Glomerular endothelial cell (primary cell): Measurements from ENCODE around the gene PAX6. TPM values are rescaled to one million over a fixed set of nuclear protein-coding genes. Genes with fewer than 3 reads are reported as not detected.

Experiments used
- DNase-seq: peaks from one replicate; pipeline ENCODE4 v3.0.0-alpha.2; 2011; ENCODE audit warnings: low read depth, low spot score; ENCODE audit errors: extremely low read depth
- total RNA-seq: library from RNA; depleted of rRNA; stranded (reverse); fragments of >200 nt; gene quantifications from 2 replicates; pipeline ENCODE4 v1.2.3, GENCODE V29; 2015

PAX6 gene
- 0.05 TPM in 1 of 2 replicates, not detected in the other for total RNA-seq

DNA sequence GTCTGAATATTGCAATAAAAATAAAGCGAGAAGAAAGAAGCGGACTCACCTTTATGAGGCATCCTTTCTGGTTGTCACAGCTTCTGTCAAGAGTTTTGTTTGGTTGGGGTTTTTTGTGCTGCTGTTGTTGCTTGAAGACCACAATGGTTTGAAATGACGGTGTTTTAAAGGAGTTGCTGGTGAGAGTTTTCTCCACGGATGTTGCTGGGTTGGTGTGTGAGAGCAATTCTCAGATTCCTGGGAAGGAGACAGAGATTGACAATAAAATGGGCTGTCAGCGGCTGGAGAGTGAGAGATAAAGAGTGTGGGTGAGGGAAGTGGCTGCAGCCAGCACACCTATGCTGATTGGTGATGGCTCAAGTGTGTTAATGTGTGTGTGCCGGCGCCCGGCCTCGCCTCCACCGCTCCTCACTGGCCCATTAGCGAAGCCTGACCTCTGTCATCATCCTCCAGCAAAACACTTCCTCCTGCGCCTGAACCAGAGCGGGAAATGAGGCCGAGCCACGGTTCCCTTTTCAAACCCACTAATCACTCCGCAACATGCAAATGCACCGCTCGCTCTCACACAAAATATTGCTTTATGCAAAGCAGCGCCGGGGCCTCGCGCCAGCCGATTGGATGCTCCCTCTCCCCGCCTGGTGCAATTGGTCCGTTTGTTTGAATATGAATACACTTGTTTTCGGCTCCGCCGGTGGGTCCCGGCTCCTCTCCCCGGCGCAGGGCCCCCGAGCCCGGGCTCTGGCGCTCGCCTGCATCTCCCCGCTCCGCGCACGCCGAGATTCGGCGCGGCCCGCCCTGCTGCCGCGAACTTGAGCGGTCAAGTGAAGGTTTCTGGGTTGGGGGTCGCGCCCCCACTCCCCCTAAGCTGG lies at the start of gene PAX6:
Gene PAX6 (minus strand): TSS at position 544 of the 869 bp plus-strand sequence. CDS start 4,911 bp downstream, outside the sequence.
- no peak for DNase-seq

DNA sequence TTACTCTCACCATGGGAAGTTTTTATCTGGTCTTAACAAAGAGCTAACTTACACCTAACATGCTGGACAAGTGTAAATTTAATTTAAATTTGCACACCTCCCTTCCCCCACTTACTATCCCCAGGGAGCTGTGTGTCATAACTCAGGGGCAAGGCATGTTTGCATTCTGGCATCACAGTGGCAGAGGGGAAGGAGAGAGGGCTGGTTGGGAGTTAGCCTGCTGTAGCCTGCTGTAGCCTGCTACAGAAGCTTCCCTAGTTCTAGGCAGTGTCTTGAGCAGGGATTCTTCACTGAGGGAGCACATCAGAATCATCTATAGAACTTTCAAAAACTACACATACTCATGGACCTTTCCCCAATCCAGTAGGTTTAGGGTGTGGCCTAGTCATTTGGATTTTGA lies 49.3 kb upstream of the PAX6 start:
- DNase-seq = no peak

DNA sequence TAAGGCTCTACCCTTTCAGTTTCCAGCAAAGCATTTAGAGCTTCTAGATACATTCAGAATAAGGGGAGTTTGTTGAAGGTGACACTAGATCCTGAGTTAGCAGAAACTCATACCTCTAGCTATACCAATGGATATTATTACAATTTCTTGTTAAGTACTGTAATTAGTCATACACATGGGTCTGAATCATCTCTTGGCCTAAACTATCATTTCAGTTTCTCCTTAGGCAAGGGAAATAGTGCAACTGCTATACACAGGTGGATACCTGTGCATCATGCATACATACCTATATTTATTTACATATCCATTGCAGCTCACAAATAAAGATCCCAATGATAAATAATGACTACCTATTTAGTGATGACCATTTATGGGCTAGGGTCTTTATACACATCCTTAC lies 45.1 kb upstream of the PAX6 start:
- no peak for DNase-seq

DNA sequence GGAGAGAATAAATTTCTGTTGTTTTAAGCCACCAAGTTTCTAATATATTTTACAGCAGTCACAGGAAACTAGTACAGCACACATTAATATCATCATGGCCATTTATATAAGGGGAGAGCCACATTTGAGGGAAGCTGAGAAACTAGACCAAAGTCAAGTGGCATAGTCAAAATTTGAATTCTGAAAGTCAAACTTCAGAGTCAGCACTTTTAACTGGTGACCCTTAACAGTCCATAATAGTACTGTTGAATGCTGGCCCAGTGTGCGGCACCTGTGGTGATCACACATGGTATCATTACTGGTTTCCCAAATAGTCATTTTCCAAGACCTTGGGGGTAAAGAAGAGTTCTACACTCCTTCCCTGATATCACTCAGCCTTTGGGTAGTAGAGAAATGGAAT lies 44.3 kb upstream of the PAX6 start:
- no peak for DNase-seq

DNA sequence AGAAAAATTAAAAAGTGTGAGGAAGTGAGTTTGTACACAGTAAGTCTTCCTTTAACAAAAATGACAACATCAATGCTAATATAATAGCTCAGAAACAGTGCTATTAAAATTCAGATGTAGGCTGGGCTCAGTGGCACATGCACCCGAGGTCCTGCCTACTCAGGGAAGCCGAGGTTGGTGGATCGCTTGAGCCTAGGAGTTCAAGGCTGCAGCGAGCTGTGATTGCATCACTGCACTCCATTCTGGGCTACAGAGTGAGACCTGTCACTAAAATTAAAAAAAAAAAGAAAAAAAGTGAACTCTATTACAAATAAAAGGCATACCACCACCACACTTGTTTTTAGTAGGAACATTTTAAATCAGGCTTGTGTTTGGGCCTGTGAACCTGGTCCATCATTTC lies 39.2 kb upstream of the PAX6 start:
- no peak for DNase-seq

DNA sequence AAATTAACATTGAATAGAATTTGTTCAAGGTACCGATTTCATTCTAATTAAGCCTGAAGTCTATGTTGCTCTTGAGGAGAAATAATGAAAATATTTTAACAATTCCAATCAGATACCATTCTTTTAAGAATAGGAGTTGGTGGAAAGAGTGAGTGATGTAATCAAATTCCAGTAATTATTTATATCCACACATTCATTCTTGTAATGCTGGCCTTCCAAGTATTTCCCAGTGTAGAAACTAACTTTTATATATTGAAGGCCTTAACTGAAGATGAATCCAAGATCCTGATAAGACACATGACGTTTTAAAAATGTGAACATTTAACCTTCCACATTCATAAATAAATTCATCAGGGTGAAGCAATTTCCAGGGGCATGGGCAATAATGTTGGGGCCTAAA lies 36.6 kb upstream of the PAX6 start:
- DNase-seq = no peak

DNA sequence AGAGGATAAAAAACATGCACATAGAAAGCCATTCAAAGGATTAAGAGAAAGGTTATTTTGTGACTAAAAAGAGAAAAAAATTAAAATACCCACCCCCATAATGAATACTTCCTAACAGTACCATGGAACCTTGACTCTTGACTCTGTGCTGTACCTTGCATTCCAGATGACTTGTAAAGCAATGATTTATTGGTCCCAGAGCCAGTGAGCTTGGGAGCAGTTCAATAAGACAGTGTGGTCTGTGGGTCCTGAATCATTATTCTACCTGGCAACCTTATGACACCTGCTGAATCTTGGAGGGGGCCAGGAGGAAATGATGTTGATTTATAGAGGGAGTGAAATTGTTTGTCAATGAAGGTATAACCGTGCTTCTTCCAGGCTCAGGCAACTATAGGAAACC lies 34.2 kb upstream of the PAX6 start:
- no peak for DNase-seq

DNA sequence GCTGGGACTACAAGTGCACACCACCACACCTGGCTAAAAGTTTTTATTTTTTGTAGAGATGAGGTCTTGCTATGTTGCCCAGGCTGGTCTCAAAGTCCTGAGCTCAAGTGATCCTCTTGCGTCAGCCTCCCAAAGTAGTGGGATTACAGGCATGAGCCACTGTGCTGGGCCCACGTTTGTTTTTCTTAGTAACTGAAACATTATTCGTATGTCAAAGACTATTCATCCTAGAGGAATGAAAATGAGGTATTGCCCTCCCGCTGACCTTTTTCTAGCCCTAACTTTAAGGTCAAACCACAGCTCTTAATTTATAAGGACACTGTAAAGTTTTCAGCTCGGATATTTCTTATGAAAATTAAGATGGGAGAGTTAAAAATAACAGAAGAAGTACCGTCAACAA lies 33.2 kb upstream of the PAX6 start:
- no peak for DNase-seq

DNA sequence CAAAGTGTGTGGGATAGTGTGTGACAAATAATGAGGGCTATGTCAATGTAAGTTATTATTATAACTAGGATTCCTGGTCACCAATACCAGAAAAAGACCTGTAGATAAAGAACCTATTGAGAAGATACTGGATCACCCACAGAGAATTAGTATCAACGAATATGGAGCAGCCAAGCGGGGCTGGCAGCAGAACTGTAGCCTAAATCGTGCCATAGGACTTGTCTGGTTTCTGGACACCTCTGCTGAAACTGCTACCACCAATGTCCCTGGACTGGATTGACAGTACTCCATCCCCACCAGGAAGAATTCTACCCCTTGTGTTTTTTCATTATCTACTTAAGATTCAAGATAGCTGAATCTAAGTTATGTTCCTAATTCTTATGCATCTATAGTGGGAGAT lies 30.3 kb upstream of the PAX6 start:
- DNase-seq = no peak

DNA sequence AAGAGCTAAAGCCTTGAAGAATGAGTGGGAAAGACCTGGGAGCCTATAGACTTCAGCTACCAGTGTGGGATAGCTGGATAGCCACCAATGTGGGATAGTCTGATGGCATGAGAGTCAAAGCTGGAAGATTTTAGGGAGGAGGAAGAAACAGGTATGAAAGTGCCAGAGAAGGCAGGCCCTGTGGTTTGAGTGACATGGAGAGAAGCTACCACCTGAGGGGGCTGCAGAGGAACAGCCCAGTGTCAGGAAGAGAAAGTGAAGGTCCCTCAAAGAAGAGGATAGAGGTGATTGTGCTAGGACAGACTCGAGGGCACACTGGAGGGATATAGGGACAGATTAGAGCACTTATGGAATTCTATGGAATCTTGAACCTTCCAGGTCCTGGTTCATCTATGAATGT lies 23.1 kb upstream of the PAX6 start:
- no peak for DNase-seq

DNA sequence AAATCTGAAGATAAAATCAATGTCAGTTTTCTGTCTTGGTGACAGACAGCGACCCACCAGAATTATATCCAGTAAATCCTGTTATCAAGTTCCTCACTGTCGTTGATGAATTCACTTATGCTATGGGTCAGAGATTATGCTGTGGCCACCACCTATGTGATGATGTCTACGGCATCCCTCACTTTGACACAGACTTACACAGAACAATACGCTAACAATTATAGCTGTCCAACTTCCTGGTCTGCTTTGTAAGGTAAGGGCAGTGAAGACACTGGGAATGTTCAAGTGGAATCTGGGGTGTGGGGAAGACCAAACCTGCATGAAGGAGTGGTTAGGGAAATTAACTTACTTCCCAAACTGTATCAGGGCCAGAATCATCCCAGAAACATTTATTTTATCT lies 19.3 kb upstream of the PAX6 start:
- no peak for DNase-seq

DNA sequence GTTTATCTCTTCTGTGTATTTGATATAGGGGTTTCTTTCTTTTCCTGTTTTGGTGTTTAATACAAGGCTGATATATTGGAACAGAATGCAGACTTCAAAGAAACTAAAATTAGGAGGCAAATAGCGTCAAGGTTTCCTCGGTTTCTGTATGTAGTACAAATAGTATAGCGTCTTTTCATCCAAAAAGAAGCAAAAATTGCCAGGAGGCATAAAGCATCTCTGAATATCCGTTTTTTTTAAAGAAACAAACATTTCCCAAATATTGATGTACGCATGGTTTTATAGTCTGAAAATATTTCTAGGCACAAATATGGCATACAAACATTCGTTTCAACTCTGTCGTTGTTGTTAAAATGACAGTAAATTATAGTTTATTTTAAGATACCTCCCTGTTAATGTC lies 17.1 kb upstream of the PAX6 start:
- DNase-seq = no peak

DNA sequence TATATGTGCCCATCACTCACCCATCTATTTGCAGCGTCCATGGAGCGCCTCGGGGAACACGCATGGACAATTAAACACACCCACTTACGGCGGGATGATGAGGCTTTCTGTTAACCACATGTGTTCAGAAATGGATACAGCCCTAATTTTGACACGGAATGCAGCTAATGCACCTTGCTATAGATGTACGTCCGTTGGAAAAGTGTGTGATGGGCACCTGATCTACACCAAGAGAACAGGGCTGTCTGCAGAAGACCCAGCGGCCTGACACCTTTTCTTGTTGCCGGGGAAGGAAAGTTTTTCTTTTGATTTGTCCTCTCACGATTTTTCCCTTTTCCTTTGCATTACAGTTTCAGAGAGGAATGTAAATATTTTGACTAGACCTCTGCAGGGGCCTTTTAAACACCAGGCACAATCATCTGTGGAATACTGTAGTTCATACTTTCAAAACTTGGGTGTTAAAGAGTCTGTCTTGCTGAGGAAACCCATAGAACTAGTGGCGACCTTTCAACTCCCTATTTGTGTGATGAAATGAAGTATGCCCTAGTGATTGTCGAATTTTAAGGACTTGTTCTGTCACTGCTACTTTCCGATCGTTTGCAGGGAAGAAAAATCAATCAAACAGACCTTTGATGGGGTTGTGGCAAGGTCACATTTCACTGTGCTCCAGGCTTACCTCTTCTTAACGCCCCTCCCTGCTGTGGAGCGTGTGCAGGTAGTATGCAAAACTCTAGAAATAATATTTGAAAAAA lies 16.5 kb upstream of the PAX6 start:
- no peak for DNase-seq

DNA sequence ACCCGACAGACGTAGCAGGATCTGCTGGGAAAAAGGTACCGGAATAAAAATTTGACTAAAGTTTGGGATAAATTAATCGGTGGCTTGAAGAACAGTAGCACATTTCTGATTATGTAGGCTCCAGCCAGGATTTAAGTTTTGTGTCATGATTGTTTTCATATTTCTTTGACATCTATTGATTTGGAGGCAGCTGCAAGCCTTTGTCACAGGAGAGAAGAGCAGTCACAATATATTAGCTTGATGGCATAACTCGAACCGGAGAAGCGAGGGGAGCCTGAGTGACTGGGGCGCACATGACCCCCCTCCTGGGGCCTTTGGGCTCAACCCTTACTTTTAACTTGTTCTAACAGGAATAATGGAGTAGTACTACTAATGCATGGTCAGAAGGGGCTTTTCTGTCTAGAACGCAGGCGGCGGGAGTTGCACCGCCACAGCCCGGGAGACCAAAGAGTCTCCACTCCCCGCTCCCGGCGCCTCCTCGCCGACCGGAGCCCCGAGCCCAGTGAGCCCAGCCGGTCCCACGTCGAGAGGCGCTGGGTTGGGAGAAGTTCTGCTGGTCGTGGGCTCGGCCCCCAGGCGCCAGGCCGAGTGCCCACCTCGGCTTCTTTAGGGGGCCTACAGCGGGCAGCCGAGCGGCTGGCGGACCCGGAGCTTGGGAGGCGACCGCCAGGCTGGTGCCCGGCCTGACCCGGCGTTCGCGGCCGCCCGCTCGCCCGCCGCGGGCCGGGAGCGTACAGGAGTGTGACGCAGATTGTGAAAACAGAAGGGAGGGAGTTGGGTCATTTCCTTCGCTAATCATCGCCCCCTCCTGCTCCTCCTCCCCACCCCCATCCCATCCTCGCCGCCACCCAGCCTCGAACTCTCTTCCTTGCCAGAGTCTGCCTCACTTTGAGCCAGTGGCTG lies 15.7 kb upstream of the PAX6 start:
- DNase-seq = no peak

DNA sequence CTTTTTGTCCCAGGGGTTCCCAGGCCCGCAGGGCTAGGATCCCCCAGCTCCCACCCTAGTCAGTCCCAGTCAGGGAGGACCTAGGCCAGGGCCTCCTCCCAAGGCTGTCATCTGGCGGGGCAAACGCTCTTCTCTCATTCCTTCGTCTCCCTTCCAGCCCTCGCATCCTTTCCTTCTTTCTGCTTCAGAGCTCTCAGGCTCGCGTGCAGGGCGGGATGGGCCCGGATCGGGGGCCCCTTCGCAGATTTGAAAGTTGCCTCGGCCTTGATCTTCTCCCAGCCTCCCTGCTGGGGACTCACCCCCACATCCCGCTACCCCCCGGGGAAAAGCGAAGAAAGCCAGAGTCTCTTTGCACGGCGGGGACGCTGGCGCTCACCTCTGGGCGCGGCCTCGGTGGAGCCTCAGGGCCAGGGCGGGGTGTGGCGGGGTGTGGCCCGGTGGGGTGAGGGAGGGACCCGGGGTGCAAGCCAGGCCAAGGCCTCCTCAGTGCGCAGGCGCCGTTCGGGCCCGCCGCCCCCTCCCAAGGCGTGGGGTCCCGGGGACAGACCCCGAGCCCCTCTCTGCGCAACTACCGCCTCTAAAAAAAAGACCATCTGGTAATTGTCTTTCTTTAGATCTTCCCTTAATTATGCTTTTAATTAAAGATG lies 14.8 kb upstream of the PAX6 start:
- no peak for DNase-seq

DNA sequence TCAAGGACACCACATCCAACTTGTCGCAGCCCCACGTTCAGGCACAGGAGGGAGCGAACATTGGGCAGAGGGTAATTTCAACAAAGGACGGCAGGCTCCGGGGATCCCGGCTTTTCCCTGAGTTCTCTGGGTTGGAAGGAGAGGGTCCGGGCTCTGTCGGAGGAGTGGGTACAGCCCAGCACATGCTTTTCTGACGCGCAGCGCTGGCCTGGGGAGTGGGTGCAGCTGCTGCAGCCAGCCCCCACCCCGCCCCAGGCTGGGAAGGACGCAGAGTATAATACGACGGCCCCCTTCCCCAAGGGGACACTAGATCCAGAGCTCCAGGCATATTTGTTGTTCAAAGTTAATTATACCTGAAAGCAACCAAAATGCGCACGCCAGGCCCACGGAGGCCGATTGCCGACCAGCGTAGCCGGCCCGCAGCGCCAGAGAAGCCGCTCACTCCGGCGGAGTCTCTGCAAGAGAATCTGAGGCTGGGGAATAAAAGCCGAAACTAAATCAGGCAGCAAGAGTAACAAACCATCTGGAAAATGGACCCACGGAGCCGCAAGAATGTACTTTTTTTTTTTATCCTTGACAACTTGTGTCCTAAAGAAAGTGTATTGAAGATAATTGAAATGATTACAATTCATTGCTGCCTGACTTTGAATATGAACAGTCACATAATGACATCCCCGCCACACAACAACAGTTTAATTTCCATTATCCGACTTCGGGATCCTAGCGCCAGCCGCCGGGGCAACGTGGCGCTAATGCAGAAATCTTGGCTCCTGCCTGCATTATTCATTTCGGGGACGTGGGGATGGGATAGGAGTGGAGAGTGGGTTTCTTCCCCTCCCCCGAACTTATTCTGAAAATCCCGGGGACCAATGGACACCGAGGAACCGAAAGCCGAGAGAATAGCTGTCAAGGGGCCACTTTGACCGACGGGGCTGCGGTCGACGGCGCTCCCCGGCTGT lies 14.0 kb upstream of the PAX6 start:
- no peak for DNase-seq

DNA sequence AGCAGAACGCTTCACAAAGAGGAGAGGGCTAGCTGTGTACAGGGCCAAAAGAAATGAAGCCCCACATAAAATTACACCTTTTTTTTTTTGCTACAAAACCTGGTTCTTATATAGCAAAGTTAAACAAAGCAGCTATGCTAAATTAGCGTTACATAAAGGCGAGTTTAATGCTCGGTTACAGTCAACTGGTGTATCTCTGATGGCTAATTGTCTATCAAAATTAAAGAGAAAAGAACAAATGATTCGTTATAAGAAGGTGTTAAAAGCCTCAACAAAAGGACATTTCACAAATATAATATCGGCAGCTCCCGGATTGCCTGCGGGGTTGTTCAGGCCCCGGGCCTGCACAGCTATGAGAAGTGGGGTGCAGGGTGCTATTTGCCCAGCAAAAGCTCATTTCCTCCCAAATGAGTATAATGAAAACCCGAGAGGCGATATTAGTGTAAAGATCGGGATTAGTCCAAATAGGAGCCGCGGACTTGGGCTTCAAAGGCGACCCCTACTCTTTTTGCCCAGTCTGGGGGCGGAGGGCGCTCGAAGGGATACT lies 13.3 kb upstream of the PAX6 start:
- DNase-seq = no peak

DNA sequence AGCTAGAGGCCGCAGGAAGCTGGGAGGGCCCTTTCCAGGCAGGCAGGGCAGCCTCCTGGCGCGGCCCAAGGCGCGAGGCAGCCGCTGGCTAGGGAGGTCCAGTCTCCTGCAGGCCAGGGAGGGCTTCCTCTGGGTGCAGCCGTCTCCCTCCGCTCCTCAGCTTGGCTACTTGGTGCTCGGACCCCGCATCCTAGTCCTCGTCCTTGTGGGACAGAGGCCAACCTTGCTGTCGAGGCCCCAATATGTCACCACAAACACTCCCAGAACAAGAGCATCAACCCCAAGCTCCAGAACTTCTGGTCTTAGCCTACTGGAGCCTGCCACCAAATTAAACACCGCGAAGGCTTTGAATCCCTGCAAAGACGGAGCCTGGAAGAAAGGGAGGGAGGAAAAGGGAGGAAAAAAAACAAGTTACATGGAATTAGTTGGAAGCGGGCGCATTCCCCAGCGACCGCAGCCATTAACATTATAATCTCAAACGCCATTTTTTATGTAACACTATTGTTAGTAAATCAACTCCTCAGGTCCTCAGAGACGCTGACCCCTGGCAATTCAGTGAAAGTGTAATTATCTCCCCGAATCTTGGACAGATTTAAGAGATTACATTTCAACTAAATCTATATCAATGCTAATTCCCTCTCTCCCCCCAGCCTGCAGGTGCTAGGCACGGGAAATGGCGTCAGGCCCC lies 12.7 kb upstream of the PAX6 start:
- no peak for DNase-seq
